Pancreas (tissue), 10 donors: ENCODE data around the gene RNF149. TPM values are rescaled to one million over a fixed set of nuclear protein-coding genes. Genes with fewer than 3 reads are reported as not detected.

ENCODE experiments used
- ATAC-seq, 4 donors: fragments of 200-7000 bp; cut with Tn5 transposase; one replicate each; pipeline versions ENCODE4 v1.8.0 to v1.9.1; 2020; ENCODE audit warnings: mild to moderate bottlenecking in 4 of 4, moderate library complexity in 4 of 4
- DNase-seq, 6 donors: peaks; one replicate each; pipeline ENCODE4 v3.0.0-alpha.2; 2020
- FAIRE-seq: peaks from 2 replicates; lab custom pipeline; 2012; peaks lifted over from hg19 to GRCh38; lab: Jason Lieb, UNC
- H3K27ac ChIP-seq, 4 donors: fragments of 200-600 bp; sonication (generic); 1 replicate in 3 of 4; 2 replicates in 1 of 4; pipeline versions ENCODE4 v1.5.0 to v1.8.0; 2020
- H3K27me3 ChIP-seq, 4 donors: fragments of 200-600 bp; one replicate each; pipeline ENCODE4 v1.8.0; 2021
- H3K36me3 ChIP-seq, 3 donors: fragments of 200-600 bp; sonication (generic) in 1 of 3; one replicate each; pipeline versions ENCODE4 v1.5.0 to v1.8.0; 2020 to 2021
- H3K4me1 ChIP-seq, 3 donors: fragments of 200-600 bp; one replicate each; pipeline ENCODE4 v1.8.0; 2021
- H3K4me3 ChIP-seq, 4 donors: fragments of 200-600 bp; sonication (generic) in 2 of 4; one replicate each; pipeline versions ENCODE4 v1.5.0 to v1.8.0; 2020 to 2021
- H3K9me3 ChIP-seq, 4 donors: fragments of 200-600 bp; one replicate each; pipeline ENCODE4 v1.8.0; 2021
- CTCF ChIP-seq, 4 donors: fragments of 200-600 bp; sonication (generic) in 3 of 4; IDR thresholded peaks; one replicate each; pipeline versions ENCODE4 v1.5.0 to v1.8.0; 2021; ENCODE audit warnings: antibody characterized with exemption in 4 of 4
- WGBS, 2 donors: extraction: QIAGEN DNeasy Blood & Tissue Kit; methylation state at CpG; one replicate each; pipeline ENCODE4 v1.1.7; 2013; 5-methylcytosine and 5-hydroxymethylcytosine counted together
- intact Hi-C, 3 donors: fragments of 100-400 bp; cut with DNase I; formaldehyde crosslinking; loops; one replicate each; pipeline versions ENCODE4 v1.11.1 to v1.14.2; 2022
- polyA plus RNA-seq, 2 donors: library from polyadenylated mRNA; stranded (reverse); fragments of 200-250 nt; gene quantifications; one replicate each; pipeline ENCODE4 v1.2.3, GENCODE V29; 2013
- total RNA-seq, 6 donors: library from RNA; stranded (reverse); fragmentation: NEBNext Ultra II Directional in 4 of 6; extraction: Animal tissue kit (Norgen Biotek cat#: 25700) in 4 of 6; gene quantifications; one replicate each; pipeline versions ENCODE4 v1.2.1 to v1.2.4, GENCODE V29; 2021 to 2023
- donor health status: healthy with polysubstance abuse.
- donor health status: DM: no; HTN: no; CAD: no; lungs with moderate emphysema.
- donor health status: DM: no; HTN: no; CAD: no.
- donor health status: control.
- donor health status: control.
- donor health status: Bipolar disorder and iron deficiency.
- donor health status: DM: yes; HTN: yes; CAD: no.
- donor health status: DM: no; HTN: no; CAD: no.
- donor health status: DM: no; HTN: no; CAD: no.
- donor health status: DM: yes; HTN: yes; CAD: no.

The RNF149 gene
- total and polyA plus RNA-seq, 8 donors, result 18.8 to 36.9 (median 25.3) TPM

DNA sequence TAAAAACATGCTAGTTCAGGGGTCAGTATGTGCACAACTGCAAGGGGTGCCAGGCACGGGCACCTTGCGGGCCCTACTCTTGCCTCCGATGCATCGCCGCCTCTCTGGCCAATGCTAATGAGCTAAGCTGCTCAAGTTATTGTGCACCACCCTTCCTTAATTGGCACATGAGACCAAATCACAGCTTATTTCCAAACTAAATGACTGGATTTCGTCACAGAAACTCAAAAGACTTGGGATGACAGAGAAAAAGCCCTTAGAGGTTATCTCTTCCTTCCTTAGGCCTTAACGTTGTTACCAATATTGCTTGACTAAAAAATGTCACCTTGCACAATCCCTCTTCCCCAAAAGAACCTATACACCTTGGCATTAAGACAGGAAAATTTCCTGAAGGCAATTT, 7.7 kb downstream of the RNF149 start:
- intact Hi-C loops, result no loop called here
- H3K9me3 ChIP-seq, result no peaks in the 10 kb centered on the region
- DNase-seq, result no peak
- H3K4me1 ChIP-seq, result peaks cover 11 to 31% (median 24%) of the 10 kb centered on the region in 3 donors
- no peak overlapping the region for H3K27ac ChIP-seq
- H3K4me3 ChIP-seq, result no peak overlapping the region
- FAIRE-seq, result no peak
- no peak for ATAC-seq
- no peak for TF ChIP-seq CTCF (IDR thresholded peaks at IDR 0.05)
- H3K27me3 ChIP-seq, result no peaks in the 10 kb centered on the region
- H3K36me3 ChIP-seq, result no peaks in the 10 kb centered on the region
- 76 to 92% methylated on average over 7 of the region's 7 CpGs for WGBS, 2 donors

- no peak for ATAC-seq
- no peak for DNase-seq
- FAIRE-seq, result no peak
- Histone ChIP-seq H3K27me3 (no peaks in the 10 kb centered on the region), H3K4me3 (no peak overlapping the region), H3K9me3 (no peaks in the 10 kb centered on the region), H3K36me3 (no peaks in the 10 kb centered on the region), H3K4me1 (peaks cover 12 to 25% (median 20%) of the 10 kb centered on the region in 3 donors), H3K27ac (no peak overlapping the region)
- intact Hi-C loops, result no loop called here
- 84 to 90% methylated on average over 1 of the region's 1 CpG for WGBS, 2 donors
- TF ChIP-seq CTCF (IDR thresholded peaks at IDR 0.05), result no peak
Measured at GRCh38 chr2:101300164-101300563, 8.3 kb downstream of the RNF149 start.

DNA sequence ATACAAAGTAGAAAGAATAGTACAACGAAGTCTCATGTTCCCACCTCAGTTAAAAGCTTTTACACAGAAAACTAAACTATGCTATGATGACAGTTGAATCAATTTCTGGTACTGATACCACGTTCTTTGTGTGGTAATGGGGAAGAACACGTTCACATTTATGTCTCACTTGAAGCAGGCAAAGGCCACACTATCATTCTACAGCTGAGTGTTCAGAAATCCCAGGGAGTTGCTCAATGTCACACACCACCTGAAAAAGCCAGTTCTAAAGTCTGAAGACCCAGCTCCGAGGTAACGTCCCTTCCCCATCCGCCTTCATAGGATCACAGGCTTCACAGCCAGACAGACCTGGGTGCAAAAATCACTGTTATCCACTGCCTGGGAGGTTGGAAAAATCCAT, 8.9 kb downstream of the RNF149 start:
- H3K27ac ChIP-seq, result no peak overlapping the region
- no peak for FAIRE-seq
- intact Hi-C loops, result no loop called here

GRCh38 chr2:101297383-101297782, 11.1 kb downstream of the RNF149 start:
- no peaks in the 10 kb centered on the region for H3K27me3 ChIP-seq
- no peak overlapping the region for H3K4me3 ChIP-seq
- H3K4me1 ChIP-seq, result peaks cover 5 to 19% (median 9%) of the 10 kb centered on the region in 3 donors
- FAIRE-seq (no peak), ATAC-seq (no peak), DNase-seq (no peak)
- H3K27ac ChIP-seq, result no peak overlapping the region
- WGBS, 2 donors, result 73 to 81% methylated on average over 2 of the region's 2 CpGs
- TF ChIP-seq CTCF (IDR thresholded peaks at IDR 0.05), result no peak
- intact Hi-C loops, result no loop called here
- no peaks in the 10 kb centered on the region for H3K9me3 ChIP-seq
- peaks cover 0 to 7% (median 3%) of the 10 kb centered on the region in 3 donors for H3K36me3 ChIP-seq

More for the DNA sequence above, 8.9 kb downstream of the RNF149 start:
- Histone ChIP-seq H3K27me3 (no peaks in the 10 kb centered on the region), H3K4me1 (peaks cover 12 to 20% (median 14%) of the 10 kb centered on the region in 3 donors), H3K36me3 (no peaks in the 10 kb centered on the region), H3K9me3 (no peaks in the 10 kb centered on the region), H3K4me3 (no peak overlapping the region)
- TF ChIP-seq CTCF (IDR thresholded peaks at IDR 0.05), result no peak
- ATAC-seq (no peak), DNase-seq (no peak)
- WGBS, 2 donors, result 46 to 51% methylated on average over 6 of the region's 6 CpGs

GRCh38 chr2:101296371-101296770, 12.1 kb downstream of the RNF149 start:
- Histone ChIP-seq H3K4me3 (no peak overlapping the region), H3K27me3 (no peaks in the 10 kb centered on the region), H3K9me3 (no peaks in the 10 kb centered on the region), H3K36me3 (peaks cover 0 to 11% (median 3%) of the 10 kb centered on the region in 3 donors), H3K4me1 (peaks cover 5 to 12% (median 6%) of the 10 kb centered on the region in 3 donors), H3K27ac (no peak overlapping the region)
- intact Hi-C loops, result no loop called here
- 89 to 93% methylated on average over 5 of the region's 5 CpGs for WGBS, 2 donors
- FAIRE-seq, result no peak
- ATAC-seq, result no peak
- no peak for DNase-seq
- TF ChIP-seq CTCF (IDR thresholded peaks at IDR 0.05), result no peak
